Activated CD4-positive, alpha-beta T cell treated with anti-CD3 and anti-CD28 coated beads, Interleukin-2, amount 50 U/mL, for 1 hour (primary cell): Measurements from ENCODE around the gene ENTHD1.
A peak's percentile ranks its signal among the peaks of the same experiment; 100 is the strongest.

Experiments
- DNase-seq: peaks from one replicate; pipeline ENCODE4 v3.0.0-alpha.2; 2020

Gene ENTHD1

GRCh38 chr22:39893526-39893925 is at the start of gene ENTHD1:
TSS of gene ENTHD1 (minus strand) at chr22:39893760. CDS start at chr22:39887748, 6,012 bp downstream.
- DNase-seq, result no peak

- DNase-seq, result peak; percentile 38
Measured at GRCh38 chr22:39943337-39943736, 49.8 kb upstream of the ENTHD1 start.

- DNase-seq, result no peak
Measured at GRCh38 chr22:39942439-39943230, 49.1 kb upstream of the ENTHD1 start.

GRCh38 chr22:39941601-39942000 is 48.0 kb upstream of the ENTHD1 start:
- DNase-seq, result no peak

GRCh38 chr22:39940757-39941305 is 47.3 kb upstream of the ENTHD1 start:
- no peak for DNase-seq

- DNase-seq, result no peak
Measured at GRCh38 chr22:39939830-39940229, 46.3 kb upstream of the ENTHD1 start.

- DNase-seq, result peak; percentile 32
Measured at GRCh38 chr22:39938509-39939111, 45.0 kb upstream of the ENTHD1 start.

- no peak for DNase-seq
Measured at GRCh38 chr22:39937906-39938305, 44.3 kb upstream of the ENTHD1 start.

- DNase-seq, result no peak
Measured at GRCh38 chr22:39936523-39937145, 43.1 kb upstream of the ENTHD1 start.

GRCh38 chr22:39935612-39936011 is 42.1 kb upstream of the ENTHD1 start:
- no peak for DNase-seq

GRCh38 chr22:39935116-39935515 is 41.6 kb upstream of the ENTHD1 start:
- DNase-seq, result no peak

GRCh38 chr22:39933741-39934140 is 40.2 kb upstream of the ENTHD1 start:
- DNase-seq, result no peak

- DNase-seq, result peak; percentile 59
Measured at GRCh38 chr22:39932918-39933649, 39.5 kb upstream of the ENTHD1 start.

GRCh38 chr22:39932166-39932565 is 38.6 kb upstream of the ENTHD1 start:
- DNase-seq, result no peak

- no peak for DNase-seq
Measured at GRCh38 chr22:39931251-39931650, 37.7 kb upstream of the ENTHD1 start.

- no peak for DNase-seq
Measured at GRCh38 chr22:39928536-39929520, 35.3 kb upstream of the ENTHD1 start.

GRCh38 chr22:39927544-39927943 is 34.0 kb upstream of the ENTHD1 start:
- DNase-seq, result no peak

- DNase-seq, result no peak
Measured at GRCh38 chr22:39926753-39927152, 33.2 kb upstream of the ENTHD1 start.

GRCh38 chr22:39925909-39926679 is 32.5 kb upstream of the ENTHD1 start:
- no peak for DNase-seq

- no peak for DNase-seq
Measured at GRCh38 chr22:39925273-39925672, 31.7 kb upstream of the ENTHD1 start.

GRCh38 chr22:39924286-39924685 is 30.7 kb upstream of the ENTHD1 start:
- no peak for DNase-seq
